SH-SY5Y (cell line): ENCODE measurements around the gene CD81.

Experiments
- GATA2 ChIP-seq: IDR thresholded peaks from 2 replicates; pipeline ENCODE4 v1.6.1; 2011; ENCODE audit warnings: mild to moderate bottlenecking, low read depth, low read length
- GATA3 ChIP-seq: IDR thresholded peaks from 2 replicates; pipeline ENCODE4 v1.6.1; 2011; ENCODE audit warnings: low read depth, mild to moderate bottlenecking, low read length, moderate library complexity

DNA sequence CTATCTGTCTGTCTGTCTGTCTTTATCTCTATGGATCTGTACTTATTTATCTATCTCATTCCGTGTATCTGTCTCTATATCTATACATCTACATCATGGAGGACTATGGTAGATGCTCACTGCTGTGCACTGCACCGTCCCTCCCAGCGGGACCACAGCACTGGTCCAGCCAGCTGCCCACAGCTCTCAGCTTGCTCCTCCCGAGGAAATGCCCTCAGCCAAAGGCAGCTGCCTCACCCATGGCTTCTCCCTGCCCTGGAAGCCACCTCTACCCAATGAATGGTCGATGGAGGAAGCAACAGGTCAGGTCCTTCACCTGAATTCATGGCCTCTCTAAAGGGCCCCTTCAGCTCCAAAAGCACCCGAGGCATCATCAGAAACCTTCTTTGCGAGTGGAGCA lies 14.7 kb upstream of the CD81 start:
- TF ChIP-seq GATA3: no peak
- TF ChIP-seq GATA2: no peak
